CD14-positive monocyte (primary cell): Measurements from ENCODE around the gene PAX7. TPM values are rescaled to one million over a fixed set of nuclear protein-coding genes. Genes with fewer than 3 reads are reported as not detected.

ENCODE experiments used
- DNase-seq, 3 donors: peaks; one replicate each; pipeline ENCODE4 v3.0.0-alpha.2; 2011 to 2022
- H2AFZ ChIP-seq: 2 replicates; pipeline ENCODE4 v1.6.0; 2012; ENCODE audit warnings: mild to moderate bottlenecking, low read depth, low read length, inconsistent platforms; ENCODE audit not compliant: insufficient read depth, poor library complexity, severe bottlenecking
- H3K27ac ChIP-seq, 2 donors: 1 replicate in 1 of 2; 2 replicates in 1 of 2; pipeline ENCODE4 v1.5.1; 2012 to 2013; ENCODE audit warnings: low read length in 2 of 2, control low read depth in 1 of 2, inconsistent platforms in 1 of 2, low read depth in 1 of 2, mild to moderate bottlenecking in 1 of 2
- H3K27me3 ChIP-seq, 2 donors: one replicate each; pipeline versions ENCODE4 v1.6.0 to v1.6.1; 2011 to 2013; ENCODE audit warnings: low read length in 2 of 2; ENCODE audit not compliant: control insufficient read depth in 2 of 2, insufficient read depth in 2 of 2
- H3K36me3 ChIP-seq, 2 donors: replicated peaks in 1 of 2; 1 replicate in 1 of 2; 2 replicates in 1 of 2; pipeline versions ENCODE4 v1.5.1 to v1.6.1; 2012 to 2013; ENCODE audit warnings: low read length in 2 of 2, control low read depth in 1 of 2, inconsistent platforms in 1 of 2, mild to moderate bottlenecking in 1 of 2; ENCODE audit not compliant: insufficient read depth in 2 of 2, control insufficient read depth in 1 of 2
- H3K4me1 ChIP-seq, 2 donors: 1 replicate in 1 of 2; 2 replicates in 1 of 2; pipeline versions ENCODE4 v1.5.1 to v1.6.1; 2012 to 2013; ENCODE audit warnings: low read length in 2 of 2, control low read depth in 1 of 2, inconsistent platforms in 1 of 2, mild to moderate bottlenecking in 1 of 2, moderate library complexity in 1 of 2; ENCODE audit not compliant: insufficient read depth in 2 of 2, control insufficient read depth in 1 of 2
- H3K4me2 ChIP-seq: replicated peaks from 2 replicates; pipeline ENCODE3; 2012; ENCODE audit warnings: low read length, moderate library complexity, mild to moderate bottlenecking; ENCODE audit not compliant: poor library complexity, severe bottlenecking; ENCODE audit errors: extremely low read depth
- H3K4me3 ChIP-seq, 3 experiments: fragments of 200-600 bp in 1 of 3; sonication (generic) in 1 of 3; replicated peaks in 1 of 3; 1 replicate in 2 of 3; 2 replicates in 1 of 3; pipeline ENCODE4 v1.5.1; 2011 to 2013; ENCODE audit warnings: low read length in 3 of 3, mild to moderate bottlenecking in 3 of 3, control low read depth in 2 of 3, low read depth in 2 of 3, inconsistent platforms in 1 of 3, moderate library complexity in 1 of 3
- H3K79me2 ChIP-seq: 2 replicates; pipeline ENCODE4 v1.6.0; 2012; ENCODE audit warnings: mild to moderate bottlenecking, control low read depth, inconsistent platforms, low read length, moderate library complexity; ENCODE audit not compliant: insufficient read depth
- H3K9ac ChIP-seq: 2 replicates; pipeline ENCODE4 v1.6.0; 2017; ENCODE audit warnings: low read length, mild to moderate bottlenecking; ENCODE audit not compliant: insufficient read depth, poor library complexity, severe bottlenecking
- H3K9me3 ChIP-seq, 2 donors: replicated peaks in 1 of 2; 1 replicate in 1 of 2; 2 replicates in 1 of 2; pipeline versions ENCODE4 v1.5.1 to v1.6.1; 2012 to 2013; ENCODE audit warnings: low read length in 2 of 2, control low read depth in 1 of 2; ENCODE audit not compliant: control insufficient read depth in 1 of 2, insufficient read depth in 1 of 2
- H4K20me1 ChIP-seq: 2 replicates; pipeline ENCODE4 v1.6.0; 2012; ENCODE audit warnings: mild to moderate bottlenecking, low read length, control low read depth, moderate library complexity; ENCODE audit not compliant: insufficient read depth
- H3K27ac Mint-ChIP-seq, 7 donors: one replicate each; pipeline ENCODE4 v1.8.0; 2020; ENCODE audit warnings: mild to moderate bottlenecking in 7 of 7, mixed read lengths in 7 of 7, moderate library complexity in 6 of 7, inconsistent platforms in 2 of 7
- H3K27me3 Mint-ChIP-seq, 3 donors: one replicate each; pipeline ENCODE4 v1.8.0; 2021 to 2022; ENCODE audit warnings: low read depth in 3 of 3, mild to moderate bottlenecking in 3 of 3, mixed read lengths in 3 of 3, moderate library complexity in 3 of 3, inconsistent platforms in 1 of 3
- H3K36me3 Mint-ChIP-seq, 2 donors: one replicate each; pipeline ENCODE4 v1.8.0; 2020; ENCODE audit warnings: mixed read lengths in 2 of 2, inconsistent platforms in 1 of 2, mild to moderate bottlenecking in 1 of 2
- H3K4me1 Mint-ChIP-seq: one replicate; pipeline ENCODE4 v1.8.0; 2020; ENCODE audit warnings: mild to moderate bottlenecking, mixed read lengths
- H3K4me3 Mint-ChIP-seq, 2 donors: one replicate each; pipeline ENCODE4 v1.8.0; 2020; ENCODE audit warnings: mild to moderate bottlenecking in 2 of 2, mixed read lengths in 2 of 2, moderate library complexity in 1 of 2
- H3K9me3 Mint-ChIP-seq, 7 donors: one replicate each; pipeline ENCODE4 v1.8.0; 2020 to 2022; ENCODE audit warnings: mixed read lengths in 7 of 7, mild to moderate bottlenecking in 6 of 7, moderate library complexity in 6 of 7, inconsistent platforms in 2 of 7
- WGBS: methylation state at CpG from one replicate; pipeline ENCODE4 v1.1.5; 2013; ENCODE audit warnings: missing lambda C conversion rate; ENCODE audit not compliant: insufficient coverage; 5-methylcytosine and 5-hydroxymethylcytosine counted together
- intact Hi-C, 2 donors: fragments of 100-400 bp; cut with micrococcal nuclease; formaldehyde crosslinking; loops; one replicate each; pipeline versions ENCODE4 v1.15.0 to v1.15.1; 2023
- polyA plus RNA-seq, 3 donors: library from polyadenylated mRNA; depleted of rRNA in 1 of 3; unstranded in 2 of 3; stranded (reverse) in 1 of 3; fragments of 300-500 nt in 2 of 3; fragments of >200 nt in 1 of 3; fragmentation: Illumina TruSeq in 2 of 3; gene quantifications; 1 replicate in 2 of 3; 2 replicates in 1 of 3; pipeline ENCODE4 v1.2.3, GENCODE V29; 2012 to 2021
- TF ChIP-seq, protein P1 (sequence below): fragments of 200-600 bp; IDR thresholded peaks from one replicate; pipeline ENCODE4 v1.8.0; 2022; ENCODE audit warnings: antibody characterized with exemption, mild to moderate bottlenecking

Gene PAX7
- polyA plus RNA-seq, 3 donors: not detected

DNA sequence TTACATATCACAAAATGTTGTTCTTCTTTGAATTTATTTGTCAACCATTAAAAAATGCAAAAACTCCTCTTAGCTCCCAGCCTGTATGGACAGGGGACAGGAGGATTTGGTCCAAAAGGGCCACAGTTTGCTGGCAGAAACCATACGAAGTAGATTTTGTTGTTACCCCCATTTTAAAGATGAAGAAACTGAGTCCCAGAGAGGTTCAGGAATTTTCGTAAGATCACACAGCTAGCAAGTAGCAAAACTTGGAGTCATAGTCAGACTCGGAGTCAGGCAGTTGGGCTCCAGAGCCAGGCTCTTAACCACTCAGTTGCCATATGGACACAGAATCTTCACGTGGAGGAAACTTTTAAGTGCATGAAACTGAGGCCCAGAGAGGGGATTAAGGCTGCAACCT lies 137.4 kb downstream of the PAX7 start:
- H4K20me1 ChIP-seq: no peaks in the 10 kb centered on the region
- H3K27me3 ChIP-seq: peaks cover 0 to under 1% of the 10 kb centered on the region in 2 donors
- H3K4me2 ChIP-seq: no peak overlapping the region
- H3K4me3 ChIP-seq: no peak overlapping the region
- Mint-ChIP-seq H3K27me3 (peaks cover 10 to 23% (median 19%) of the 10 kb centered on the region in 3 donors), H3K27ac (peak overlapping the region in 1 of 7 donors; percentile 76), H3K9me3 (peaks cover 0 to 1% (median 0%) of the 10 kb centered on the region in 7 donors), H3K36me3 (no peaks in the 10 kb centered on the region), H3K4me3 (no peak overlapping the region), H3K4me1 (no peaks in the 10 kb centered on the region)
- WGBS: 75% methylated on average over 4 of the region's 4 CpGs
- H3K27ac ChIP-seq: no peak overlapping the region
- DNase-seq: no peak
- H2AFZ ChIP-seq: no peak overlapping the region
- H3K9me3 ChIP-seq: no peaks in the 10 kb centered on the region
- no peaks in the 10 kb centered on the region for H3K79me2 ChIP-seq
- no peaks in the 10 kb centered on the region for H3K4me1 ChIP-seq
- no peaks in the 10 kb centered on the region for H3K36me3 ChIP-seq
- no peak overlapping the region for H3K9ac ChIP-seq
- TF ChIP-seq, protein P1, sequence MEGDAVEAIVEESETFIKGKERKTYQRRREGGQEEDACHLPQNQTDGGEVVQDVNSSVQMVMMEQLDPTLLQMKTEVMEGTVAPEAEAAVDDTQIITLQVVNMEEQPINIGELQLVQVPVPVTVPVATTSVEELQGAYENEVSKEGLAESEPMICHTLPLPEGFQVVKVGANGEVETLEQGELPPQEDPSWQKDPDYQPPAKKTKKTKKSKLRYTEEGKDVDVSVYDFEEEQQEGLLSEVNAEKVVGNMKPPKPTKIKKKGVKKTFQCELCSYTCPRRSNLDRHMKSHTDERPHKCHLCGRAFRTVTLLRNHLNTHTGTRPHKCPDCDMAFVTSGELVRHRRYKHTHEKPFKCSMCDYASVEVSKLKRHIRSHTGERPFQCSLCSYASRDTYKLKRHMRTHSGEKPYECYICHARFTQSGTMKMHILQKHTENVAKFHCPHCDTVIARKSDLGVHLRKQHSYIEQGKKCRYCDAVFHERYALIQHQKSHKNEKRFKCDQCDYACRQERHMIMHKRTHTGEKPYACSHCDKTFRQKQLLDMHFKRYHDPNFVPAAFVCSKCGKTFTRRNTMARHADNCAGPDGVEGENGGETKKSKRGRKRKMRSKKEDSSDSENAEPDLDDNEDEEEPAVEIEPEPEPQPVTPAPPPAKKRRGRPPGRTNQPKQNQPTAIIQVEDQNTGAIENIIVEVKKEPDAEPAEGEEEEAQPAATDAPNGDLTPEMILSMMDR: no peak
- intact Hi-C loops: no loop called here

DNA sequence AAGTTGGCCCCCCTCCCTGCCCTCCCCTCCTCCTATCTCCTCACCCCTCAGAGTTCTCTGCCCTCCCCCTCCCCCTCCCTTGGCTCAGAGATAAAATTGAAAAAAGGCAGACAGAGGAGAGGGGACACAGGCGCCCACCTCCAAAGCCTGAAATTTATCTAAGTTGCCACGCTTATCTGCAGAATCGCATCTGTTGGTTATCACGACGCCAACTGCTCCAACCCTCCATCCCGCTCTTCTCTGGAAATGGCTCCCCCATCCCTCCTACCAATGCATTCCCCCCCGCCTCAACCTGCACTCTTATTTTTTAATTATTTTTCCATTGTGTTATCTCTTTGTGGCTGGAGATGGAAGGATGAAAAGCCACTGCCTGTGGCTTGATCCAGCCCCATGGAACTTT lies 138.5 kb downstream of the PAX7 start:
- H4K20me1 ChIP-seq: no peaks in the 10 kb centered on the region
- Mint-ChIP-seq H3K27ac (no peak overlapping the region), H3K36me3 (no peaks in the 10 kb centered on the region), H3K9me3 (peaks cover 0 to 2% (median 0%) of the 10 kb centered on the region in 7 donors), H3K27me3 (peaks cover 10 to 28% (median 18%) of the 10 kb centered on the region in 3 donors), H3K4me3 (no peak overlapping the region), H3K4me1 (no peaks in the 10 kb centered on the region)
- no peak overlapping the region for H3K9ac ChIP-seq
- TF ChIP-seq, protein P1: no peak
- no peak overlapping the region for H2AFZ ChIP-seq
- H3K36me3 ChIP-seq: no peaks in the 10 kb centered on the region
- H3K4me3 ChIP-seq: no peak overlapping the region
- H3K9me3 ChIP-seq: no peaks in the 10 kb centered on the region
- no peak overlapping the region for H3K27ac ChIP-seq
- H3K4me2 ChIP-seq: no peak overlapping the region
- H3K27me3 ChIP-seq: peaks cover 0 to 2% of the 10 kb centered on the region in 2 donors
- no peaks in the 10 kb centered on the region for H3K4me1 ChIP-seq
- WGBS: no CpG with 5 or more reads among the region's 7 CpGs
- DNase-seq: no peak
- intact Hi-C loops: no loop called here
- H3K79me2 ChIP-seq: no peaks in the 10 kb centered on the region
